ENCODE data around the gene MRPL43.

DNA sequence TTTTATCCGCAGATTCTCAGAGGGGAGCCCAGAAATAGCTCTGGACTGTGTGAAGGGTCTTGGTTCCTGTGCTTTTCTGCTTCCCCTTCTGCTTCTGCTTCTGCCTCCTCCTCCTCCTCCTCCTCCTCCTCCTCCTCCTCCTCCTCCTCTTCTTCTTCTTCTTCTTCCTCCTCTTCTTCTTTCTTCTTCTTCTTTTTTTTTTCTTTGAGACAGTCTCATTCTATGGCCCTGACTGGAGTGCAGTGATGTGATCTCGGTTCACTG lies 32.1 kb upstream of the MRPL43 start:
- TF ChIP-seq POLR2AphosphoS5 (IDR thresholded peaks at IDR 0.05): no peak
- TF ChIP-seq, protein P1, sequence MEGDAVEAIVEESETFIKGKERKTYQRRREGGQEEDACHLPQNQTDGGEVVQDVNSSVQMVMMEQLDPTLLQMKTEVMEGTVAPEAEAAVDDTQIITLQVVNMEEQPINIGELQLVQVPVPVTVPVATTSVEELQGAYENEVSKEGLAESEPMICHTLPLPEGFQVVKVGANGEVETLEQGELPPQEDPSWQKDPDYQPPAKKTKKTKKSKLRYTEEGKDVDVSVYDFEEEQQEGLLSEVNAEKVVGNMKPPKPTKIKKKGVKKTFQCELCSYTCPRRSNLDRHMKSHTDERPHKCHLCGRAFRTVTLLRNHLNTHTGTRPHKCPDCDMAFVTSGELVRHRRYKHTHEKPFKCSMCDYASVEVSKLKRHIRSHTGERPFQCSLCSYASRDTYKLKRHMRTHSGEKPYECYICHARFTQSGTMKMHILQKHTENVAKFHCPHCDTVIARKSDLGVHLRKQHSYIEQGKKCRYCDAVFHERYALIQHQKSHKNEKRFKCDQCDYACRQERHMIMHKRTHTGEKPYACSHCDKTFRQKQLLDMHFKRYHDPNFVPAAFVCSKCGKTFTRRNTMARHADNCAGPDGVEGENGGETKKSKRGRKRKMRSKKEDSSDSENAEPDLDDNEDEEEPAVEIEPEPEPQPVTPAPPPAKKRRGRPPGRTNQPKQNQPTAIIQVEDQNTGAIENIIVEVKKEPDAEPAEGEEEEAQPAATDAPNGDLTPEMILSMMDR (IDR thresholded peaks at IDR 0.05 in 8 of 11, conservative IDR thresholded peaks at IDR 0.05 in 3 of 11): no peak
